ENCODE measurements around the gene CPNE7. TPM values are rescaled to one million over a fixed set of nuclear protein-coding genes. Genes with fewer than 3 reads are reported as not detected.

The CPNE7 gene
- polyA plus RNA-seq, 1 donor from 2014 or later = 0.15 TPM

- no peaks in the 10 kb centered on the region for H3K27me3 ChIP-seq (ENCODE audit: insufficient read depth, low read depth, low read length)
- TF ChIP-seq SMC3 (conservative IDR thresholded peaks at IDR 0.05; ENCODE audit: poor library complexity) = no peak
- no peak for TF ChIP-seq POLR2AphosphoS5 (IDR thresholded peaks at IDR 0.05)
- TF ChIP-seq MXI1 (conservative IDR thresholded peaks at IDR 0.05; ENCODE audit: poor library complexity, severe bottlenecking) = no peak
- TF ChIP-seq EZH2 (IDR thresholded peaks at IDR 0.05; ENCODE audit: borderline replicate concordance, insufficient read depth, low read length, poor library complexity, severe bottlenecking) = no peak
- TF ChIP-seq TAF1 (IDR thresholded peaks at IDR 0.05; ENCODE audit: low read depth) = no peak
- no peak for TF ChIP-seq CTCF (IDR thresholded peaks at IDR 0.05; ENCODE audit: poor library complexity, severe bottlenecking)
- TF ChIP-seq EP300 (conservative IDR thresholded peaks at IDR 0.05; ENCODE audit: poor library complexity, severe bottlenecking) = no peak
- TF ChIP-seq, protein P1, sequence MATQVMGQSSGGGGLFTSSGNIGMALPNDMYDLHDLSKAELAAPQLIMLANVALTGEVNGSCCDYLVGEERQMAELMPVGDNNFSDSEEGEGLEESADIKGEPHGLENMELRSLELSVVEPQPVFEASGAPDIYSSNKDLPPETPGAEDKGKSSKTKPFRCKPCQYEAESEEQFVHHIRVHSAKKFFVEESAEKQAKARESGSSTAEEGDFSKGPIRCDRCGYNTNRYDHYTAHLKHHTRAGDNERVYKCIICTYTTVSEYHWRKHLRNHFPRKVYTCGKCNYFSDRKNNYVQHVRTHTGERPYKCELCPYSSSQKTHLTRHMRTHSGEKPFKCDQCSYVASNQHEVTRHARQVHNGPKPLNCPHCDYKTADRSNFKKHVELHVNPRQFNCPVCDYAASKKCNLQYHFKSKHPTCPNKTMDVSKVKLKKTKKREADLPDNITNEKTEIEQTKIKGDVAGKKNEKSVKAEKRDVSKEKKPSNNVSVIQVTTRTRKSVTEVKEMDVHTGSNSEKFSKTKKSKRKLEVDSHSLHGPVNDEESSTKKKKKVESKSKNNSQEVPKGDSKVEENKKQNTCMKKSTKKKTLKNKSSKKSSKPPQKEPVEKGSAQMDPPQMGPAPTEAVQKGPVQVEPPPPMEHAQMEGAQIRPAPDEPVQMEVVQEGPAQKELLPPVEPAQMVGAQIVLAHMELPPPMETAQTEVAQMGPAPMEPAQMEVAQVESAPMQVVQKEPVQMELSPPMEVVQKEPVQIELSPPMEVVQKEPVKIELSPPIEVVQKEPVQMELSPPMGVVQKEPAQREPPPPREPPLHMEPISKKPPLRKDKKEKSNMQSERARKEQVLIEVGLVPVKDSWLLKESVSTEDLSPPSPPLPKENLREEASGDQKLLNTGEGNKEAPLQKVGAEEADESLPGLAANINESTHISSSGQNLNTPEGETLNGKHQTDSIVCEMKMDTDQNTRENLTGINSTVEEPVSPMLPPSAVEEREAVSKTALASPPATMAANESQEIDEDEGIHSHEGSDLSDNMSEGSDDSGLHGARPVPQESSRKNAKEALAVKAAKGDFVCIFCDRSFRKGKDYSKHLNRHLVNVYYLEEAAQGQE (IDR thresholded peaks at IDR 0.05; ENCODE audit: borderline replicate concordance) = no peak
- no peak for TF ChIP-seq RAD21 (conservative IDR thresholded peaks at IDR 0.05)
- no peak overlapping the region for H3K27ac ChIP-seq (ENCODE audit: low read length)
- H3K9me3 ChIP-seq (ENCODE audit: low read length) = no peaks in the 10 kb centered on the region
- no peaks in the 10 kb centered on the region for H3K36me3 ChIP-seq (ENCODE audit: insufficient read depth, low read length)
- no peak overlapping the region for H3K4me3 ChIP-seq (ENCODE audit: low read length)
- H3F3A ChIP-seq (ENCODE audit: insufficient read depth, low read length, poor library complexity, severe bottlenecking) = no peaks in the 10 kb centered on the region
- no peaks in the 10 kb centered on the region for H3K79me2 ChIP-seq (replicated peaks; ENCODE audit: insufficient read depth, low read length)
- H3K9ac ChIP-seq (ENCODE audit: low read length) = no peak overlapping the region
- H3K9me2 ChIP-seq (ENCODE audit: insufficient read depth, low read length) = no peaks in the 10 kb centered on the region
- no peak overlapping the region for H3K4me2 ChIP-seq (ENCODE audit: low read length)
- no peaks in the 10 kb centered on the region for H4K20me1 ChIP-seq (ENCODE audit: insufficient read depth)
- no peak overlapping the region for H2AFZ ChIP-seq (ENCODE audit: low read depth, low read length)
These were observed 23.2 kb upstream of the CPNE7 start for GRCh38 chr16:89552329-89552728.

- H3K9me3 ChIP-seq (ENCODE audit: low read length) = no peaks in the 10 kb centered on the region
- no peak overlapping the region for H3K9ac ChIP-seq (ENCODE audit: low read length)
- H3K27me3 ChIP-seq (ENCODE audit: insufficient read depth, low read depth, low read length) = no peaks in the 10 kb centered on the region
- H3K36me3 ChIP-seq (ENCODE audit: insufficient read depth, low read length) = no peaks in the 10 kb centered on the region
- no peaks in the 10 kb centered on the region for H4K20me1 ChIP-seq (ENCODE audit: insufficient read depth)
- no peaks in the 10 kb centered on the region for H3K9me2 ChIP-seq (ENCODE audit: insufficient read depth, low read length)
- no peaks in the 10 kb centered on the region for H3K79me2 ChIP-seq (replicated peaks; ENCODE audit: insufficient read depth, low read length)
- no peak overlapping the region for H3K27ac ChIP-seq (ENCODE audit: low read length)
- H3K4me3 ChIP-seq (ENCODE audit: low read length) = no peak overlapping the region
- TF ChIP-seq EP300 (conservative IDR thresholded peaks at IDR 0.05; ENCODE audit: poor library complexity, severe bottlenecking) (no peak), CTCF (IDR thresholded peaks at IDR 0.05; ENCODE audit: poor library complexity, severe bottlenecking) (no peak), RAD21 (conservative IDR thresholded peaks at IDR 0.05) (no peak), POLR2AphosphoS5 (IDR thresholded peaks at IDR 0.05) (no peak), EZH2 (IDR thresholded peaks at IDR 0.05; ENCODE audit: borderline replicate concordance, insufficient read depth, low read length, poor library complexity, severe bottlenecking) (no peak), SMC3 (conservative IDR thresholded peaks at IDR 0.05; ENCODE audit: poor library complexity) (no peak), TAF1 (IDR thresholded peaks at IDR 0.05; ENCODE audit: low read depth) (no peak), MXI1 (conservative IDR thresholded peaks at IDR 0.05; ENCODE audit: poor library complexity, severe bottlenecking) (no peak)
- TF ChIP-seq, protein P1 (IDR thresholded peaks at IDR 0.05; ENCODE audit: borderline replicate concordance) = no peak
- H3F3A ChIP-seq (ENCODE audit: insufficient read depth, low read length, poor library complexity, severe bottlenecking) = no peaks in the 10 kb centered on the region
- no peak overlapping the region for H2AFZ ChIP-seq (ENCODE audit: low read depth, low read length)
- no peak overlapping the region for H3K4me2 ChIP-seq (ENCODE audit: low read length)
These were observed 22.6 kb upstream of the CPNE7 start for GRCh38 chr16:89552913-89553312.
